ENCODE data around the gene MARCHF6.
A peak's percentile ranks its signal among the peaks of the same experiment; 100 is the strongest.

Gene MARCHF6, protein sequence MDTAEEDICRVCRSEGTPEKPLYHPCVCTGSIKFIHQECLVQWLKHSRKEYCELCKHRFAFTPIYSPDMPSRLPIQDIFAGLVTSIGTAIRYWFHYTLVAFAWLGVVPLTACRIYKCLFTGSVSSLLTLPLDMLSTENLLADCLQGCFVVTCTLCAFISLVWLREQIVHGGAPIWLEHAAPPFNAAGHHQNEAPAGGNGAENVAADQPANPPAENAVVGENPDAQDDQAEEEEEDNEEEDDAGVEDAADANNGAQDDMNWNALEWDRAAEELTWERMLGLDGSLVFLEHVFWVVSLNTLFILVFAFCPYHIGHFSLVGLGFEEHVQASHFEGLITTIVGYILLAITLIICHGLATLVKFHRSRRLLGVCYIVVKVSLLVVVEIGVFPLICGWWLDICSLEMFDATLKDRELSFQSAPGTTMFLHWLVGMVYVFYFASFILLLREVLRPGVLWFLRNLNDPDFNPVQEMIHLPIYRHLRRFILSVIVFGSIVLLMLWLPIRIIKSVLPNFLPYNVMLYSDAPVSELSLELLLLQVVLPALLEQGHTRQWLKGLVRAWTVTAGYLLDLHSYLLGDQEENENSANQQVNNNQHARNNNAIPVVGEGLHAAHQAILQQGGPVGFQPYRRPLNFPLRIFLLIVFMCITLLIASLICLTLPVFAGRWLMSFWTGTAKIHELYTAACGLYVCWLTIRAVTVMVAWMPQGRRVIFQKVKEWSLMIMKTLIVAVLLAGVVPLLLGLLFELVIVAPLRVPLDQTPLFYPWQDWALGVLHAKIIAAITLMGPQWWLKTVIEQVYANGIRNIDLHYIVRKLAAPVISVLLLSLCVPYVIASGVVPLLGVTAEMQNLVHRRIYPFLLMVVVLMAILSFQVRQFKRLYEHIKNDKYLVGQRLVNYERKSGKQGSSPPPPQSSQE

DNA sequence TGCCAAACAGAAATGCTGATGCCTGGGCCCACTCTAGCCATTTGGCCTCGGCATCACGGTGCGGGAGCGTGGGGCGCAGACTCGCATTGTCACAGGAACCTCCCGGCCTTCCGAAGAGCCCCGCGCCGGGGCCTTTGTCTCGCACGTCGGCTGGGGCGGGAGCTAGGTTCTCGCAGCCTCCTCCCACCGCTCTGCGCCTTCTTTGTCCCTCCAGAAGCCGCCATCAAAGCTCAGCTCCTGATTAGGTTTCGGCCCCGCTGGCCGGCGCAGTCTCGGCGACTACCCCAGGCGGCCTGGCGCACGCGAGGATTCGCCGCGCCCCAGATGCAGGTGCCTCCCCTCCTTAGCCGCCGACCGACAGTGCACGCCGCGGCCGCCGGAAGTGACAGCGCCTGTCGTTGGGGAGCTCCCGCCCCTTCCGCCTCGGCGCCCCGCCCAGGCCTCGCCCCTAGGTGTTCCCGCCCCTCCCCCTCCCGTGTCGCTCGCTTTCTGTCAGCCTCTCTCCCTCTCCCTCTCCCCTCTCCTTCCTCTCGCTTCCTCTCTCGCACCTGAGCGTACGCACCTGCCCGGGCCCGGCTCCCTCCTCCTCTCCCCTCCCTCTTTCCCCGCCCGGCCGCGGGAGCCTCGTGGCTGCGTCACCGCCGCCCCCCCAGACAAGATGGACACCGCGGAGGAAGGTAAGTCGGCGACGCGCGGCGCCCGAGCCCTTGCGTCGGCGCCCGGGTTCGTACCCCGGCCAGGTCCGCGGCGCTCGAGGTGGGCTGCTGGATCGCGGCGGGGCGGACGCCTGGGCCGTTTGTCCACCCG, at the start of gene MARCHF6:
Gene MARCHF6 (plus strand): TSS at position 455 of the 807 bp plus-strand sequence. CDS start 204 bp downstream, at position 659.
- H3K9me3 ChIP-seq (ENCODE audit: severe bottlenecking), result no peaks in the 10 kb centered on the region
- H3K27me3 ChIP-seq (ENCODE audit: insufficient read depth, poor library complexity, severe bottlenecking), result no peaks in the 10 kb centered on the region
- H3K4me1 ChIP-seq (ENCODE audit: insufficient read depth, poor library complexity, severe bottlenecking), result peaks cover 24% of the 10 kb centered on the region
- peak within 1 kb of the TSS; percentile 88 for H3K27ac ChIP-seq (ENCODE audit: poor library complexity, severe bottlenecking)
- peaks cover 21% of the 10 kb centered on the region for H3K36me3 ChIP-seq (ENCODE audit: low read depth)
- H3K4me3 ChIP-seq (ENCODE audit: severe bottlenecking), result peak within 1 kb of the TSS; percentile 88
- TF ChIP-seq, protein P1, sequence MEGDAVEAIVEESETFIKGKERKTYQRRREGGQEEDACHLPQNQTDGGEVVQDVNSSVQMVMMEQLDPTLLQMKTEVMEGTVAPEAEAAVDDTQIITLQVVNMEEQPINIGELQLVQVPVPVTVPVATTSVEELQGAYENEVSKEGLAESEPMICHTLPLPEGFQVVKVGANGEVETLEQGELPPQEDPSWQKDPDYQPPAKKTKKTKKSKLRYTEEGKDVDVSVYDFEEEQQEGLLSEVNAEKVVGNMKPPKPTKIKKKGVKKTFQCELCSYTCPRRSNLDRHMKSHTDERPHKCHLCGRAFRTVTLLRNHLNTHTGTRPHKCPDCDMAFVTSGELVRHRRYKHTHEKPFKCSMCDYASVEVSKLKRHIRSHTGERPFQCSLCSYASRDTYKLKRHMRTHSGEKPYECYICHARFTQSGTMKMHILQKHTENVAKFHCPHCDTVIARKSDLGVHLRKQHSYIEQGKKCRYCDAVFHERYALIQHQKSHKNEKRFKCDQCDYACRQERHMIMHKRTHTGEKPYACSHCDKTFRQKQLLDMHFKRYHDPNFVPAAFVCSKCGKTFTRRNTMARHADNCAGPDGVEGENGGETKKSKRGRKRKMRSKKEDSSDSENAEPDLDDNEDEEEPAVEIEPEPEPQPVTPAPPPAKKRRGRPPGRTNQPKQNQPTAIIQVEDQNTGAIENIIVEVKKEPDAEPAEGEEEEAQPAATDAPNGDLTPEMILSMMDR (IDR thresholded peaks at IDR 0.05; ENCODE audit: poor library complexity, severe bottlenecking), result no peak
- peak; percentile 99 for DNase-seq (ENCODE audit: low spot score)
- peak; percentile 89 for ATAC-seq (ENCODE audit: low read depth)

DNA sequence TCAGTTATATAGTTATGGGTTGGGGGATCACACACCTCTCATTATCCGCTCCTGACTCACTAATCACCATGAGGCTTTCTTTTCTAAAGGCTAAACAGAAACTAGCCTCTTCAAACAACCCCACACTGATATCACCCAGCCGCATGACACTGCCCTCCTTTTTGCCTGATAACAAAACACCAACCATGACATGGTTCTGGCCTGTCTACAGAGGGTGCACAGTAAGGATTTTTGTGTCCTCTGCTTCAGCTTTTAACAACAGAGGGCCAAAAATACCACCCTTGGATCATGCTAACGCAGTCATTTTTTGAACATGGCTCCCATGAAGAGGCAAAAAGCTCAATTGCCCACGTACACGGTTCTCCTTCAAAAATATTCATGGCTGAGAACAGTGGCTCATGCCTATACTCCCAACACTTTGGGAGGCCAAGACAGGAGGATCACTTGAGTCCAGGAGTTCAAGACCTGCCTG, 49.8 kb upstream of the MARCHF6 start:
- no peak for ATAC-seq (ENCODE audit: low read depth)
- DNase-seq (ENCODE audit: low spot score), result no peak
- Histone ChIP-seq H3K36me3 (ENCODE audit: low read depth) (no peaks in the 10 kb centered on the region), H3K9me3 (ENCODE audit: severe bottlenecking) (no peaks in the 10 kb centered on the region), H3K27me3 (ENCODE audit: insufficient read depth, poor library complexity, severe bottlenecking) (no peaks in the 10 kb centered on the region), H3K4me3 (ENCODE audit: severe bottlenecking) (no peak overlapping the region), H3K4me1 (ENCODE audit: insufficient read depth, poor library complexity, severe bottlenecking) (peaks cover 27% of the 10 kb centered on the region), H3K27ac (ENCODE audit: poor library complexity, severe bottlenecking) (no peak overlapping the region)
- TF ChIP-seq, protein P1 (IDR thresholded peaks at IDR 0.05; ENCODE audit: poor library complexity, severe bottlenecking), result no peak

DNA sequence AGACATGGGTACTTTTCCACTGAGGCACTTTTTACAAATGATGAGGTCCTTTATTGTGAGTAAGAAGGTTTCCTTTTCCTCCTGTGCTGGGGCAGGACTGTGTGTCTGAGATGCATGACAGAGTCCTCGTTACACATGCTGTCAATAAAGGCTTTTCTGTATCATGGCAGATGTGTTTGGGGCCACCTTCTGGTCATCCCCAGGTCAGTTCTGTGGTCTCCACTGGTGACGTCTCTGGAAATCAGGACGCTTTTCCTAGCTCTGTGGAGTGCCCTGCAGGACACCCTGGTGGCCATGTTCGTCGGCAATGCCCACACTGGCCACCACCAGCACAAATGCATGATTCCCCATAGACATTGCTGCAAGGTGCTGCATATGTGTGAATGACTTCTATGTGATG, 48.6 kb upstream of the MARCHF6 start:
- peaks cover 35% of the 10 kb centered on the region for H3K4me1 ChIP-seq (ENCODE audit: insufficient read depth, poor library complexity, severe bottlenecking)
- no peaks in the 10 kb centered on the region for H3K36me3 ChIP-seq (ENCODE audit: low read depth)
- H3K4me3 ChIP-seq (ENCODE audit: severe bottlenecking), result no peak overlapping the region
- TF ChIP-seq, protein P1 (IDR thresholded peaks at IDR 0.05; ENCODE audit: poor library complexity, severe bottlenecking), result no peak
- no peaks in the 10 kb centered on the region for H3K27me3 ChIP-seq (ENCODE audit: insufficient read depth, poor library complexity, severe bottlenecking)
- ATAC-seq (ENCODE audit: low read depth) (no peak), DNase-seq (ENCODE audit: low spot score) (no peak)
- H3K9me3 ChIP-seq (ENCODE audit: severe bottlenecking), result no peaks in the 10 kb centered on the region
- H3K27ac ChIP-seq (ENCODE audit: poor library complexity, severe bottlenecking), result no peak overlapping the region

DNA sequence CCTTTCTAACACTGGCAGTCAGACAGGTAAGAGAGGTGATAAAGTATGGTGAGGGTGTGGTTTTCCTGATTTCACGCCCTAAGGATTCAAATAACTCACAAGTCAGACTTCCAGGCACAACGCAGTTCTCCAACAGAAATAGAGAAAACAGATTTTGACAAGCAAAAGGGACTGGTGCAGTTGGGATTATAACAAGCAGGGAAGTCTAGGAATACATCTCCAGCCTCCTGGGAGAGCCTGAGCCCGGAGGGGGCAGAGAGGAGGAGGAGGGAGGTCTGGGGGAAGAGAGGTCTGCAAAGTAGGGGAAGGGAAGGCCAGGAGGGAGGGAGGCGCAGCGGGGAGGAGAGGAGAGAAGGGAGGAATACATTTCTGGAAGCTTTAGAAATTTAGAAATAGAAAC, 47.4 kb upstream of the MARCHF6 start:
- Histone ChIP-seq H3K27ac (ENCODE audit: poor library complexity, severe bottlenecking) (peak overlapping the region; percentile 87), H3K9me3 (ENCODE audit: severe bottlenecking) (no peaks in the 10 kb centered on the region), H3K4me3 (ENCODE audit: severe bottlenecking) (no peak overlapping the region), H3K36me3 (ENCODE audit: low read depth) (no peaks in the 10 kb centered on the region), H3K27me3 (ENCODE audit: insufficient read depth, poor library complexity, severe bottlenecking) (no peaks in the 10 kb centered on the region), H3K4me1 (ENCODE audit: insufficient read depth, poor library complexity, severe bottlenecking) (peaks cover 43% of the 10 kb centered on the region)
- DNase-seq (ENCODE audit: low spot score) (no peak), ATAC-seq (ENCODE audit: low read depth) (no peak)
- TF ChIP-seq, protein P1 (IDR thresholded peaks at IDR 0.05; ENCODE audit: poor library complexity, severe bottlenecking), result no peak

All from RWPE2 (cell line).